ENCODE measurements around the gene POLR1D.
A peak's percentile ranks its signal among the peaks of the same experiment; 100 is the strongest.

Gene POLR1D

DNA sequence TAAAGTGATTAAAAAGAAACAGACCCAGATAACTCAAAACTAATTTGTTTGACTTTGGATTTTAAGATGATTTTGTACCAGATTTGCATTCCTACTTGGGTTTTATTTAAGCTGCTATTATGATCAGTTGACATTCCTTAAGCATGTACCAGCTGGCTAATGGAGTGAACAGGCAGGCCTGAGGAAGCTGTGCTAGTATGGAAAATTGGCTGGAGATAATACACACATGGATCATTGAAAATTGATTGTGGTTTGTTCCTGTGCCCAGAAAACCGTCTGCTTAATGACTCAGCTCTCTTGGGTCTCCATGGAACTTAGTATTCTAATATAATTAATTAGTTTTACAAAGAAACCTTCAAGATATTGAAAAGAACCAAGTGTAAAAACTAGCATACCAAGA lies 22.6 kb downstream of the POLR1D start:
- ATAC-seq (ENCODE audit: low read depth) (peak; percentile 74), DNase-seq (ENCODE audit: low spot score) (no peak)
- Histone ChIP-seq H3K9me3 (ENCODE audit: severe bottlenecking) (no peaks in the 10 kb centered on the region), H3K4me1 (ENCODE audit: insufficient read depth, poor library complexity, severe bottlenecking) (peaks cover 38% of the 10 kb centered on the region), H3K27me3 (ENCODE audit: insufficient read depth, poor library complexity, severe bottlenecking) (no peaks in the 10 kb centered on the region), H3K4me3 (ENCODE audit: severe bottlenecking) (no peak overlapping the region), H3K36me3 (ENCODE audit: low read depth) (peaks cover 31% of the 10 kb centered on the region), H3K27ac (ENCODE audit: poor library complexity, severe bottlenecking) (peak overlapping the region; percentile 58)
- TF ChIP-seq, protein P1, sequence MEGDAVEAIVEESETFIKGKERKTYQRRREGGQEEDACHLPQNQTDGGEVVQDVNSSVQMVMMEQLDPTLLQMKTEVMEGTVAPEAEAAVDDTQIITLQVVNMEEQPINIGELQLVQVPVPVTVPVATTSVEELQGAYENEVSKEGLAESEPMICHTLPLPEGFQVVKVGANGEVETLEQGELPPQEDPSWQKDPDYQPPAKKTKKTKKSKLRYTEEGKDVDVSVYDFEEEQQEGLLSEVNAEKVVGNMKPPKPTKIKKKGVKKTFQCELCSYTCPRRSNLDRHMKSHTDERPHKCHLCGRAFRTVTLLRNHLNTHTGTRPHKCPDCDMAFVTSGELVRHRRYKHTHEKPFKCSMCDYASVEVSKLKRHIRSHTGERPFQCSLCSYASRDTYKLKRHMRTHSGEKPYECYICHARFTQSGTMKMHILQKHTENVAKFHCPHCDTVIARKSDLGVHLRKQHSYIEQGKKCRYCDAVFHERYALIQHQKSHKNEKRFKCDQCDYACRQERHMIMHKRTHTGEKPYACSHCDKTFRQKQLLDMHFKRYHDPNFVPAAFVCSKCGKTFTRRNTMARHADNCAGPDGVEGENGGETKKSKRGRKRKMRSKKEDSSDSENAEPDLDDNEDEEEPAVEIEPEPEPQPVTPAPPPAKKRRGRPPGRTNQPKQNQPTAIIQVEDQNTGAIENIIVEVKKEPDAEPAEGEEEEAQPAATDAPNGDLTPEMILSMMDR (IDR thresholded peaks at IDR 0.05; ENCODE audit: poor library complexity, severe bottlenecking): no peak

DNA sequence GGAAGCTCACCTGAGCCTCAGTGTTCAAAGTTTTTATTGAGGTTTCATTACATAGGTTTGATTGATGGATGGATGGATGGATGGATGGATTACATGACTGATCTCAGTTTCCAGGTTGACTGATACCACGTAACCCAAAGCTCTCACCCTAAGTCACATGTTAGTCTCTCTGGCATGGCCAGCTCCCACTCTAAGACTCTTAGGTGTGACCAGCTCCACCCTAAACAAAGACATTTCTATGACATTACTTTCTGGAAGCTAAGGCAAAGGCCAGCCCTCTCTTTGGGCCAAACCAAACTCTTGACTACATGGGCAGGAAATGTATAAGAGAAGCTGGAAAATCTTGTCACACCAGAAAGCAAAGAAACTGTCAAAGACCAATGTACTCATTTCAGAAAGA lies 28.6 kb downstream of the POLR1D start:
- no peak overlapping the region for H3K27ac ChIP-seq (ENCODE audit: poor library complexity, severe bottlenecking)
- H3K27me3 ChIP-seq (ENCODE audit: insufficient read depth, poor library complexity, severe bottlenecking): no peaks in the 10 kb centered on the region
- H3K36me3 ChIP-seq (ENCODE audit: low read depth): peaks cover 60% of the 10 kb centered on the region
- TF ChIP-seq, protein P1 (IDR thresholded peaks at IDR 0.05; ENCODE audit: poor library complexity, severe bottlenecking): no peak
- H3K4me1 ChIP-seq (ENCODE audit: insufficient read depth, poor library complexity, severe bottlenecking): no peaks in the 10 kb centered on the region
- H3K4me3 ChIP-seq (ENCODE audit: severe bottlenecking): no peak overlapping the region
- no peak for ATAC-seq (ENCODE audit: low read depth)
- H3K9me3 ChIP-seq (ENCODE audit: severe bottlenecking): peaks cover 14% of the 10 kb centered on the region
- DNase-seq (ENCODE audit: low spot score): no peak

DNA sequence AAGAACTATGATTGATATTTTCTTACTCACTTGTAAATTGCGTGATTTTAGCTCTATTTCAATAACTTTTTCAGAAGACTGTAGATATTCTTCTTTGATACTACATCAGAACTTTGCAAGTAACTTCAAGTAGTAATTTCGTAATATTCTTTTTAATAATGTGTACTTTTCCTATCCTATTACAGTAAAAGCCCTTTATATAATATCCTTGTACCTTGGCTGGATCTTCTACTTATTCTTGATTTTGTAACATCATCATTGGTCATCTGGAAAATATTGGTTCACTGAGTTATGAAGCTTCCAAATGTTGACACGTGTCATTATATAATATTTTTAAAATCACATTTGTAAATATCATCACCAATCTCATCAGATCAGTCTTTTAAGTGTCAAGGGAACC lies 32.4 kb downstream of the POLR1D start:
- H3K27ac ChIP-seq (ENCODE audit: poor library complexity, severe bottlenecking): no peak overlapping the region
- H3K36me3 ChIP-seq (ENCODE audit: low read depth): peaks cover 45% of the 10 kb centered on the region
- no peak for ATAC-seq (ENCODE audit: low read depth)
- H3K27me3 ChIP-seq (ENCODE audit: insufficient read depth, poor library complexity, severe bottlenecking): no peaks in the 10 kb centered on the region
- TF ChIP-seq, protein P1 (IDR thresholded peaks at IDR 0.05; ENCODE audit: poor library complexity, severe bottlenecking): no peak
- DNase-seq (ENCODE audit: low spot score): no peak
- H3K4me1 ChIP-seq (ENCODE audit: insufficient read depth, poor library complexity, severe bottlenecking): peaks cover 16% of the 10 kb centered on the region
- H3K9me3 ChIP-seq (ENCODE audit: severe bottlenecking): peaks cover 14% of the 10 kb centered on the region
- no peak overlapping the region for H3K4me3 ChIP-seq (ENCODE audit: severe bottlenecking)

DNA sequence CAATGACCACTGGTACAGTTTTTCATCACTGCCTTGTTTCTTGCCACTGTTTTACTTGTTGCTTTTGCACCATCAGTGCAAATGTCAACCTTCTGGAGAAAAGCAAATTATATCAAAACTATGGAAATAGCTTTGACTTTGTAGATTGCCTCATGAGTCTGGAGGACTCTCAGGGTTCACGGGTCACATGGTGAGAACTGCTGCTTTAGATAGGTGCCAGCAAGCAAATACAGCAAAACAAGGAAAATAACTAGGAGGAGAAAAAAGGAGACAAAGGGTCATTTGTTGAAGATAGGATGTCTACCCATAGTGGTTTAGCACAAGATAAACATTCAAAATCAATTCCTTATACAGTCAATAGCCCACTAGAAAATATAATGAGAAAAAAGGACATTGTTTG lies 33.1 kb downstream of the POLR1D start:
- Histone ChIP-seq H3K4me1 (ENCODE audit: insufficient read depth, poor library complexity, severe bottlenecking) (peaks cover 16% of the 10 kb centered on the region), H3K27me3 (ENCODE audit: insufficient read depth, poor library complexity, severe bottlenecking) (no peaks in the 10 kb centered on the region), H3K9me3 (ENCODE audit: severe bottlenecking) (peaks cover 11% of the 10 kb centered on the region), H3K36me3 (ENCODE audit: low read depth) (peaks cover 41% of the 10 kb centered on the region), H3K27ac (ENCODE audit: poor library complexity, severe bottlenecking) (no peak overlapping the region), H3K4me3 (ENCODE audit: severe bottlenecking) (no peak overlapping the region)
- ATAC-seq (ENCODE audit: low read depth) (no peak), DNase-seq (ENCODE audit: low spot score) (no peak)
- TF ChIP-seq, protein P1 (IDR thresholded peaks at IDR 0.05; ENCODE audit: poor library complexity, severe bottlenecking): no peak

DNA sequence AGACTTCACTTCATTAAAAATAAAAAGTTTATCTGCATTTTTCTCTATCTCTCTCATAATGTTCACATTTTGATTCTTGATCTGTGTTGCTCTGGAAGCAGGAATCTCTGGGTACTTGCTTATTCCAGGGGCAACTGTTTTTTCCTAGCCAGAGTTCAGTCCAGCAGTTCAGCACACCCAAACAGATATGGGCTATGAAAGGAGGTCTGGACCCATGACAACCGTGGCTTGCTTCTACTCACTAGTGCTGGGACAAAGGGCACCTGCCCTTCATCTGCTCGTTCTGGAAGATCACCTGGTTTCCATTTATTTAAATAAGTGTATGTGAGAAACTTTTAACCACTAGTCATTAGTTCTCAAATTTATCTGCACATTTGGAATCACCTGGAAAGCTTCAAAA lies 36.0 kb downstream of the POLR1D start:
- H3K27me3 ChIP-seq (ENCODE audit: insufficient read depth, poor library complexity, severe bottlenecking): no peaks in the 10 kb centered on the region
- H3K27ac ChIP-seq (ENCODE audit: poor library complexity, severe bottlenecking): peak overlapping the region; percentile 45
- ATAC-seq (ENCODE audit: low read depth) (no peak), DNase-seq (ENCODE audit: low spot score) (no peak)
- H3K4me1 ChIP-seq (ENCODE audit: insufficient read depth, poor library complexity, severe bottlenecking): peaks cover 16% of the 10 kb centered on the region
- H3K4me3 ChIP-seq (ENCODE audit: severe bottlenecking): no peak overlapping the region
- peaks cover 23% of the 10 kb centered on the region for H3K36me3 ChIP-seq (ENCODE audit: low read depth)
- no peaks in the 10 kb centered on the region for H3K9me3 ChIP-seq (ENCODE audit: severe bottlenecking)
- TF ChIP-seq, protein P1 (IDR thresholded peaks at IDR 0.05; ENCODE audit: poor library complexity, severe bottlenecking): no peak
